Gastrocnemius medialis (tissue), 4 donors: ENCODE data around the gene PCCB.

Experiments used
- CTCF ChIP-seq, 5 experiments: fragments of 450-650 bp in 3 of 5; fragments of 200-600 bp in 2 of 5; sonication (generic) in 2 of 5; IDR thresholded peaks in 4 of 5; conservative IDR thresholded peaks in 1 of 5; 1 replicate in 4 of 5; 2 replicates in 1 of 5; pipeline ENCODE4 v1.5.1; 2016 to 2019; ENCODE audit warnings: antibody characterized with exemption in 5 of 5, mild to moderate bottlenecking in 3 of 5, moderate library complexity in 3 of 5
- POLR2A ChIP-seq, 2 donors: fragments of 450-650 bp; IDR thresholded peaks; one replicate each; pipeline ENCODE4 v1.6.1; 2017; ENCODE audit warnings: antibody characterized with exemption in 2 of 2, mild to moderate bottlenecking in 2 of 2, moderate library complexity in 2 of 2

- TF ChIP-seq CTCF (IDR thresholded peaks at IDR 0.05 in 4 of 5, conservative IDR thresholded peaks at IDR 0.05 in 1 of 5) (no peak), POLR2A (IDR thresholded peaks at IDR 0.05) (no peak)
These were observed 8.1 kb downstream of the PCCB start for GRCh38 chr3:136258199-136258598.
